ENCODE data around the gene FHIT.

DNA sequence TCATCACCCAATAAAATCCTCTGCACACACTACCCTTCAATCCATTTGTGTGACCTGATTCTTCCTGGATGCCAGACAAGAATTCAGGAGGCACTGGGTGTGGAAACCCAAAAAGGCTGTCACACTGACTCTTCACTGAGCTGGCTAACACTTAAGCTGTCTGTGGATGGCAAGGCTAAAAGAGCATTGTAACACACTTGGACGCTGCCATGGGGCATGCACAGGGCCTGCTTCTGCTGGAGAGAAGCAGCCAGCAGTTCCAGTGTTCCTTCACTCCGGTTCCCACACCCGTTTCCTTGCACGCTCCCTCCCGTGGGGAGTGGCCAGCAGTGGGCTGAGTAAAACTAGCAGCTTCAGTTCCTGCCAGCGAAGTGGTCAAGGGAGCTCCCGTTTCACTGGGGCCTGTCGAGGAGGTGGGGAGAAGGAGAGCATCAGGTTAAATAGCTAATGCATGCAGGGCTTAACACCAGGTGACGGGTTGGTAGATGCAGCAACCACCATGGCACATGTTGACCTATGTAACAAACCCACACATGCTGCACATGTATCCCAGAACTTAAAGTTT lies 737.1 kb downstream of the FHIT start:
- TF ChIP-seq POLR2AphosphoS5 (IDR thresholded peaks at IDR 0.05), result no peak
- TF ChIP-seq, protein P1, sequence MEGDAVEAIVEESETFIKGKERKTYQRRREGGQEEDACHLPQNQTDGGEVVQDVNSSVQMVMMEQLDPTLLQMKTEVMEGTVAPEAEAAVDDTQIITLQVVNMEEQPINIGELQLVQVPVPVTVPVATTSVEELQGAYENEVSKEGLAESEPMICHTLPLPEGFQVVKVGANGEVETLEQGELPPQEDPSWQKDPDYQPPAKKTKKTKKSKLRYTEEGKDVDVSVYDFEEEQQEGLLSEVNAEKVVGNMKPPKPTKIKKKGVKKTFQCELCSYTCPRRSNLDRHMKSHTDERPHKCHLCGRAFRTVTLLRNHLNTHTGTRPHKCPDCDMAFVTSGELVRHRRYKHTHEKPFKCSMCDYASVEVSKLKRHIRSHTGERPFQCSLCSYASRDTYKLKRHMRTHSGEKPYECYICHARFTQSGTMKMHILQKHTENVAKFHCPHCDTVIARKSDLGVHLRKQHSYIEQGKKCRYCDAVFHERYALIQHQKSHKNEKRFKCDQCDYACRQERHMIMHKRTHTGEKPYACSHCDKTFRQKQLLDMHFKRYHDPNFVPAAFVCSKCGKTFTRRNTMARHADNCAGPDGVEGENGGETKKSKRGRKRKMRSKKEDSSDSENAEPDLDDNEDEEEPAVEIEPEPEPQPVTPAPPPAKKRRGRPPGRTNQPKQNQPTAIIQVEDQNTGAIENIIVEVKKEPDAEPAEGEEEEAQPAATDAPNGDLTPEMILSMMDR (IDR thresholded peaks at IDR 0.05), result no peak
